ENCODE data around the gene TMEM191C.

DNA sequence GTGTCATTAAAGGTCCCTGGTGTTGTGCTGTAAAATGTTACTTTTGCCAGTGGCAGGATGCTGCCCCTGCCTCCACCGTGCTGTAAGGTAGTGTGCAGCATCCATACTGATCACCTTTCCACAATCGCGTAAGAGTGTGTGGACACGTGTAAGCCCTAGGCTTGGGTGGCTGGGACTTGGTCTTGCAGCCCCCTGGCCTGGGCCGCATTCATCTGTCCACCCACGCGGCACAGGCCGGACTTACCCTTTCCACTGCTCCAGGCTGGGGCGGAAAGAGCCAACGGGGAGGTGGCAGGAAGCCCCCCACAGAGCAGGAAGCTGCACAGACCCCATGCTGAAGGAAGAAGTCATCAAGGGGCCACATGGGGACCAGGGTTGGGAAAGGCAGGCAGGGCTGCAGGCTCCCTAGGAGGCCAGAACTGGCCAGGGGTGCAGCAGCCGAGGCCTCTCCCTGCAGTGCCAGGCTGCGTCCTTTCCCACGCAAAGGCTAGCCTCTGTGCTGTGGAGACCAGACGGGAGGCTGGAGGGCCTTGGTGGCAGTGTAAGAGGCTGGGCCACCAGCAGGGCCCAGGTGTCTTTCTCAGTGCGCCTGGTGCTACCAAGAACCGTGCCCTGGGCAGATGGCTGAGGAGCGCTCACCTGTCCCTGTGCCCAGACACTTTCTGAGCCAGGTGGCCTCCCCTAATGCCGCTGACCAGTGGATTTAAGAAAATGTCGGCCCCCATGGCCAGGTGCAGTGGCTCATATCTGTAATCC is 11.7 kb upstream of the TMEM191C start:
- TF ChIP-seq EZH2 (IDR thresholded peaks at IDR 0.05), result no peak
- TF ChIP-seq POLR2AphosphoS5 (IDR thresholded peaks at IDR 0.05; ENCODE audit: borderline replicate concordance, low read depth, low read length), result no peak
